ENCODE measurements around the gene KPNA3.

- TF ChIP-seq CTCF (conservative IDR thresholded peaks at IDR 0.05 in 1 of 2, IDR thresholded peaks at IDR 0.05 in 1 of 2; ENCODE audit: extremely low read depth in 1 of 2, insufficient read depth in 1 of 2, low read depth in 1 of 2, low read length in 2 of 2) (no peak), EZH2 (IDR thresholded peaks at IDR 0.05; ENCODE audit: borderline replicate concordance, low read length) (no peak)
Observed at GRCh38 chr13:49651570-49652354, 140.7 kb downstream of the KPNA3 start.

Measured in mammary epithelial cell (primary cell).